Psoas muscle (tissue), 8 donors: ENCODE measurements around the gene ACO2. TPM values are rescaled to one million over a fixed set of nuclear protein-coding genes. Genes with fewer than 3 reads are reported as not detected.

ENCODE experiments used
- ATAC-seq, 4 donors: fragments of 200-7000 bp; cut with Tn5 transposase; one replicate each; pipeline ENCODE4 v1.9.1; 2020; ENCODE audit warnings: moderate library complexity in 3 of 4, mild to moderate bottlenecking in 2 of 4
- DNase-seq, 2 donors: peaks; one replicate each; pipeline ENCODE4 v3.0.0-alpha.2; 2020
- H3K27ac ChIP-seq: fragments of 200-600 bp; one replicate; pipeline ENCODE4 v1.8.0; 2022
- H3K27me3 ChIP-seq, 3 donors: fragments of 200-600 bp in 1 of 3; one replicate each; pipeline versions ENCODE4 v1.6.1 to v1.8.0; 2013 to 2022; ENCODE audit warnings: low read length in 2 of 3, mild to moderate bottlenecking in 2 of 3, moderate library complexity in 1 of 3; ENCODE audit not compliant: insufficient read depth in 3 of 3
- H3K36me3 ChIP-seq, 2 donors: fragments of 200-600 bp in 1 of 2; one replicate each; pipeline versions ENCODE4 v1.6.1 to v1.8.0; 2013 to 2022; ENCODE audit warnings: low read depth in 1 of 2, mild to moderate bottlenecking in 1 of 2, moderate library complexity in 1 of 2; ENCODE audit not compliant: insufficient read depth in 1 of 2
- H3K4me1 ChIP-seq: fragments of 200-600 bp; one replicate; pipeline ENCODE4 v1.8.0; 2022
- H3K4me3 ChIP-seq: fragments of 200-600 bp; one replicate; pipeline ENCODE4 v1.8.0; 2022; ENCODE audit warnings: mild to moderate bottlenecking
- H3K9me3 ChIP-seq: fragments of 200-600 bp; one replicate; pipeline ENCODE4 v1.8.0; 2022
- WGBS, 3 donors: extraction: QIAGEN DNeasy Blood & Tissue Kit; methylation state at CpG; one replicate each; pipeline versions ENCODE4 v1.1.6 to v1.1.7; 2013; 5-methylcytosine and 5-hydroxymethylcytosine counted together
- intact Hi-C, 2 donors: fragments of 100-400 bp; cut with DNase I; formaldehyde crosslinking; loops; one replicate each; pipeline versions ENCODE4 v1.11.0 to v1.14.2; 2022
- polyA plus RNA-seq, 3 donors: library from polyadenylated mRNA; stranded (reverse); fragments of 200-250 nt; gene quantifications; one replicate each; pipeline ENCODE4 v1.2.3, GENCODE V29; 2013
- total RNA-seq, 4 donors: library from RNA; stranded (reverse); fragmentation: NEBNext Ultra II Directional in 2 of 4; extraction: Animal tissue kit (Norgen Biotek cat#: 25700) in 2 of 4; gene quantifications; one replicate each; pipeline versions ENCODE4 v1.2.1 to v1.2.4, GENCODE V29; 2021 to 2023
- TF ChIP-seq, protein P1 (sequence below): fragments of 200-600 bp; IDR thresholded peaks from one replicate; pipeline ENCODE4 v1.8.0; 2022; ENCODE audit warnings: antibody characterized with exemption
- donor health status: healthy with polysubstance abuse.
- donor health status: DM: no; HTN: no; CAD: no; lungs with moderate emphysema.
- donor health status: Bipolar disorder and iron deficiency.
- donor health status: healthy.
- donor health status: DM: yes; HTN: yes; CAD: no.
- donor health status: DM: no; HTN: no; CAD: no.
- donor health status: DM: no; HTN: no; CAD: no.
- donor health status: DM: yes; HTN: yes; CAD: no.

Gene ACO2
- total and polyA plus RNA-seq, 7 donors: 346 to 513 (median 458) TPM

DNA sequence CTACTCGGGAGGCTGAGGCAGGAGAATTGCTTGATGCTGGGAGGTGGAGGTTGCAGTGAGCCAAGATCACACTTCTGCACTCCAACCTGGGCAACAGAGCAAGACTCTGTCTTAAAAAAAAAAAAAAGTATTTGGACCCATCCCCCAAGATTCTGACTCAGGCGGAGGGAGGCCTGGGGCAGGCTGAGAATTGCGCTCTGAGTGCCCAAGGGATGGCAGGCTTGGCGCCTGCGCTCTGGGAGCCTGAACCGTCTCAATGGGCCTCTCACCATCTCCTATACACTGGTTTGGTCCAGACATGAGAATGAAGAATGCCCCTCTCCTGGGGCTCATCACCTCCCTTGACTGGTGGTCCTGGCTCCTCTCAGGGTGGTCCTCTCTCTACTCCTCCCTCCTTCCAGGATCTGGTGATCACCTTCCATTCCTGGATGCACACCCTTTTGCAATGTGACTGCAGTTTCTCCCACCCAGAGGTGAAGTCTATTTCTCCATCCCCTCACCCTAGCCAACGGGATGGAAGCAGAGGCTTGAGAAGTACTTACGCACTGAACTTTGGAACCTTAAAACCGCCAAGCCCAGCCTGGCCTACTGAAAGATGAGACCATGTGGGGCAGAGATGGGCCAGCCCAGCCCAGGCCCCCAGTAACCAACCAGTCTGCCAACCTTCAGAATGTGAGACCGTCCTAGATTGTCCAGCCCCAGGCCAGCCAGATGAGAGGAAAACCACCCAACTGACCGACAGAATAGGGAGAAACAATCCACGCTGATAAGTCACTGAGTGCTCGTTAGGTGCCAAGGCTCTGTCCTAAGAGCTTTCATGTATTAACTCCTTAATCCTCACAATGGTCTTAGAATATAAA, 70.5 kb downstream of the ACO2 start:
- TF ChIP-seq, protein P1, sequence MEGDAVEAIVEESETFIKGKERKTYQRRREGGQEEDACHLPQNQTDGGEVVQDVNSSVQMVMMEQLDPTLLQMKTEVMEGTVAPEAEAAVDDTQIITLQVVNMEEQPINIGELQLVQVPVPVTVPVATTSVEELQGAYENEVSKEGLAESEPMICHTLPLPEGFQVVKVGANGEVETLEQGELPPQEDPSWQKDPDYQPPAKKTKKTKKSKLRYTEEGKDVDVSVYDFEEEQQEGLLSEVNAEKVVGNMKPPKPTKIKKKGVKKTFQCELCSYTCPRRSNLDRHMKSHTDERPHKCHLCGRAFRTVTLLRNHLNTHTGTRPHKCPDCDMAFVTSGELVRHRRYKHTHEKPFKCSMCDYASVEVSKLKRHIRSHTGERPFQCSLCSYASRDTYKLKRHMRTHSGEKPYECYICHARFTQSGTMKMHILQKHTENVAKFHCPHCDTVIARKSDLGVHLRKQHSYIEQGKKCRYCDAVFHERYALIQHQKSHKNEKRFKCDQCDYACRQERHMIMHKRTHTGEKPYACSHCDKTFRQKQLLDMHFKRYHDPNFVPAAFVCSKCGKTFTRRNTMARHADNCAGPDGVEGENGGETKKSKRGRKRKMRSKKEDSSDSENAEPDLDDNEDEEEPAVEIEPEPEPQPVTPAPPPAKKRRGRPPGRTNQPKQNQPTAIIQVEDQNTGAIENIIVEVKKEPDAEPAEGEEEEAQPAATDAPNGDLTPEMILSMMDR: no peak
- ATAC-seq (no peak), DNase-seq (no peak)
- 73 to 80% (median 73%) methylated on average over 13 of the region's 13 CpGs for whole genome bisulfite sequencing, 3 donors
- Histone ChIP-seq H3K27me3 (no peaks in the 10 kb centered on the region), H3K4me3 (no peak overlapping the region), H3K36me3 (peaks cover 0 to 22% of the 10 kb centered on the region in 2 donors), H3K27ac (no peak overlapping the region), H3K4me1 (peaks cover 9% of the 10 kb centered on the region), H3K9me3 (no peaks in the 10 kb centered on the region)
- intact Hi-C loops: no loop called here

DNA sequence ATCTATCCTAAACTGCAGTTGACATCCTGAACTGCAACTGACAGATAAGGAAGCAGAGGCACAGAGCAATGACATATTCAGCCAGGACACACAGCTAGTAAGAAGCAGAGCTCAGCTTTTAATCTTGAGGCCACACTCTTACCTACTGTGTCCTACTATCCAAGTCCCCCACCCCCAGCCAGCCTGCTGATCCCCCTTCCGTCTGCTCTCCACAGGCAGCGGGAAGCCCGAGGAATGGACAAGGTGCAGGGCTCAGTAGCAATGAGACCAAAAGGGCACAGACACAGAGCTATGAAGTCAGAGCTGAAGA, 71.0 kb downstream of the ACO2 start:
- no peaks in the 10 kb centered on the region for H3K27me3 ChIP-seq
- ATAC-seq (no peak), DNase-seq (no peak)
- TF ChIP-seq, protein P1: no peak
- no peak overlapping the region for H3K4me3 ChIP-seq
- intact Hi-C loops: no loop called here
- 79 to 95% (median 83%) methylated on average over 3 of the region's 3 CpGs for WGBS, 3 donors
- H3K36me3 ChIP-seq: peaks cover 0 to 17% of the 10 kb centered on the region in 2 donors
- no peaks in the 10 kb centered on the region for H3K9me3 ChIP-seq
- H3K4me1 ChIP-seq: peaks cover 12% of the 10 kb centered on the region
- no peak overlapping the region for H3K27ac ChIP-seq

DNA sequence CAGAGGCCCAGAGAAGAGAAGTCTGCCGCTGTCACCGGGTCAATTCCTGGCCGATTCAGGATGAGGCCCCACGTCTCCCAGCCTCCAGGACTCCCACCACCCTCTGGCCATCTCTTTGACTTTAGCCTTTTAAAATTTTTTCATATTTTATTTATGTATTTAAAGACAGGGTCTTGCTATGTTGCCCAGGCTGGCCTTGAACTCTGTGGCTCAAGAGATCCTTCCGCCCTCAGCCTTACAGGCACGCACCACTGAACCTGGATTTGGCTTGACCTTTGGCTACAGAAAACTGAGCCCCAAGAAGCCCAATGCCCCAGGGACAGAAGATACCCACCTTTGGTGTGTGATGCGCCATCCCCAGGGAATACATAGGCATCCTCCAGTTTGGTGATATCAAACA, 71.4 kb downstream of the ACO2 start:
- 86 to 97% (median 93%) methylated on average over 7 of the region's 7 CpGs for WGBS, 3 donors
- DNase-seq: no peak
- TF ChIP-seq, protein P1: no peak

DNA sequence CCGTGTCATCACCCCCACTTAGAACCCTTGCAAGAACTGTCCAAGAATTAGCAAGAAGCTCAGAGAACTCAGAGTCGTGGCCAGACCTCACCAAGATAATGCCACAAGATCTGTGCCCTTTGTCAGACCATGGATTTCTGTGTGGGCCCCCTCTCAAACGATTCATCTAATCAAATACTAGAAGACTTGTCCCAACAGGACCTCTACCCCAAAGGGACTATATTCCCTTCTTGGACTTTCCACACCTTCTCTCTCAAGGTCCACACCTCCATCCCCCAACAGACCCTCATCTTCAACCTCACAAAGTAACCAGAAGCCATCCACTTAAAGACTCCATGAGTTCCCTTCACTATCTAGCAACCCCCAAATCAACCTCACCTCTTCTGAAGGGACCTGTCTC, 72.6 kb downstream of the ACO2 start:
- Histone ChIP-seq H3K27me3 (no peaks in the 10 kb centered on the region), H3K4me3 (no peak overlapping the region), H3K4me1 (peaks cover 13% of the 10 kb centered on the region), H3K36me3 (peaks cover 0 to 17% of the 10 kb centered on the region in 2 donors), H3K9me3 (no peaks in the 10 kb centered on the region), H3K27ac (no peak overlapping the region)
- TF ChIP-seq, protein P1: no peak
- ATAC-seq: no peak
- WGBS, 3 donors: 54 to 72% (median 64%) methylated on average over 3 of the region's 3 CpGs
- no peak for DNase-seq
- intact Hi-C loops: no loop called here

More for the DNA sequence above, 71.4 kb downstream of the ACO2 start:
- Histone ChIP-seq H3K27me3 (no peaks in the 10 kb centered on the region), H3K36me3 (peaks cover 0 to 17% of the 10 kb centered on the region in 2 donors), H3K9me3 (no peaks in the 10 kb centered on the region), H3K4me1 (peaks cover 13% of the 10 kb centered on the region), H3K27ac (no peak overlapping the region), H3K4me3 (no peak overlapping the region)
- no peak for ATAC-seq
- intact Hi-C loops: no loop called here

DNA sequence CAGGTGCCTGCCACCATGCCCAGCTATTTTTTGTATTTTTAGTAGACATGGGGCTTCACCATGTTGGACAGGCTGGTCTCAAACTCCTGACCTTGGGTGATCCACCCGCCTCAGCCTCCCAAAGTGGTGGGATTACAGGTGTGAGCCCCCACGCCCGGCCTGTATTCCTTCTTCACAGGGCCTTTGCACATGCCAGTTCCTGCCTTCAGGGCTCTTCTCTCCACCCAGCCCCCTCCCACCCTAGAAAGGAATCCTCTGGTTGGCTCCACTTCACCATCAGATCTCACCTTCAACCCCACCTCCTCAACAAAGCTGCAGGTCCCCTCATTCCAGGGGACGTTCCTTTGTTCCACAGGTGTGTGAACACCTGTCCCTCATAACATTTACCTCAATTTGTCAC, 73.3 kb downstream of the ACO2 start:
- Histone ChIP-seq H3K27me3 (no peaks in the 10 kb centered on the region), H3K4me1 (peaks cover 13% of the 10 kb centered on the region), H3K4me3 (no peak overlapping the region), H3K9me3 (no peaks in the 10 kb centered on the region), H3K27ac (no peak overlapping the region), H3K36me3 (peaks cover 0 to 17% of the 10 kb centered on the region in 2 donors)
- DNase-seq (no peak), ATAC-seq (no peak)
- intact Hi-C loops: no loop called here
- 88 to 99% (median 93%) methylated on average over 4 of the region's 4 CpGs for WGBS, 3 donors
- TF ChIP-seq, protein P1: no peak
